Fibroblast of lung (primary cell): ENCODE measurements around the gene SPPL2A.

Experiments
- EZH2 ChIP-seq: IDR thresholded peaks from 2 replicates; pipeline ENCODE4 v1.5.1; 2012; ENCODE audit warnings: low read length, control low read depth, mild to moderate bottlenecking; ENCODE audit errors: missing control alignments
- TF ChIP-seq, protein P1 (sequence below), 2 donors: IDR thresholded peaks in 1 of 2; conservative IDR thresholded peaks in 1 of 2; 1 replicate in 1 of 2; 2 replicates in 1 of 2; pipeline ENCODE4 v1.5.1; 2011 to 2012; ENCODE audit warnings: low read length in 2 of 2, control low read depth in 1 of 2, inconsistent platforms in 1 of 2, low read depth in 1 of 2, mild to moderate bottlenecking in 1 of 2

DNA sequence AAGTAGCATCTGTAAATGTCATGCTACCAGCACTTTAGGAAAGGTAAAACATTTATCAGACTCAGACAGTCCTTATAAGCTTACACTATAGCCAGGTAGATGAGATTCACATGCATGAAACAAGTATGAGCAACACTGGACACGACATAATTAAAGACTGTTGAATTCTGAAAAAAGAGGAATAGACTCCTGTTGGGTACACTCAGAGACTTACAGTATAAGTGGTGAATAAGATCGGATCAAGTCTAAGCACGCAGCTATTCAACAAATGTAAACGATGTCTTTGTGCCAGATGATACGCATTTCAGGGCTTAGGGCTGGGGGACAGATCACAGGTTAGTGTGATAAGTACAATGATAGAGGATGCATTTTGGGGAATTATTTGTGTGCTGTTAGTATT is 43.2 kb upstream of the SPPL2A start:
- TF ChIP-seq, protein P1, sequence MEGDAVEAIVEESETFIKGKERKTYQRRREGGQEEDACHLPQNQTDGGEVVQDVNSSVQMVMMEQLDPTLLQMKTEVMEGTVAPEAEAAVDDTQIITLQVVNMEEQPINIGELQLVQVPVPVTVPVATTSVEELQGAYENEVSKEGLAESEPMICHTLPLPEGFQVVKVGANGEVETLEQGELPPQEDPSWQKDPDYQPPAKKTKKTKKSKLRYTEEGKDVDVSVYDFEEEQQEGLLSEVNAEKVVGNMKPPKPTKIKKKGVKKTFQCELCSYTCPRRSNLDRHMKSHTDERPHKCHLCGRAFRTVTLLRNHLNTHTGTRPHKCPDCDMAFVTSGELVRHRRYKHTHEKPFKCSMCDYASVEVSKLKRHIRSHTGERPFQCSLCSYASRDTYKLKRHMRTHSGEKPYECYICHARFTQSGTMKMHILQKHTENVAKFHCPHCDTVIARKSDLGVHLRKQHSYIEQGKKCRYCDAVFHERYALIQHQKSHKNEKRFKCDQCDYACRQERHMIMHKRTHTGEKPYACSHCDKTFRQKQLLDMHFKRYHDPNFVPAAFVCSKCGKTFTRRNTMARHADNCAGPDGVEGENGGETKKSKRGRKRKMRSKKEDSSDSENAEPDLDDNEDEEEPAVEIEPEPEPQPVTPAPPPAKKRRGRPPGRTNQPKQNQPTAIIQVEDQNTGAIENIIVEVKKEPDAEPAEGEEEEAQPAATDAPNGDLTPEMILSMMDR (conservative IDR thresholded peaks at IDR 0.05 in 1 of 2, IDR thresholded peaks at IDR 0.05 in 1 of 2; ENCODE audit: low read depth in 1 of 2, low read length in 2 of 2) = no peak
- no peak for TF ChIP-seq EZH2
